Activated CD4-positive, alpha-beta T cell treated with anti-CD3 and anti-CD28 coated beads for 1 hour (primary cell): ENCODE measurements around the gene DGCR8.
"Not testable (repeated sequence)": the region's sequence is repeated elsewhere in the genome, so short reads cannot be mapped to it uniquely, and the experiment has no call there.

Source experiments
- DNase-seq: peaks from one replicate; pipeline ENCODE4 v3.0.0-alpha.2; 2020

DGCR8 gene

GRCh38 chr22:20053407-20054033 is 26.5 kb upstream of the DGCR8 start:
- no peak for DNase-seq

GRCh38 chr22:20054034-20054427 is 26.0 kb upstream of the DGCR8 start:
- no peak for DNase-seq

GRCh38 chr22:20054485-20054884 is 25.6 kb upstream of the DGCR8 start:
- no peak for DNase-seq

DNA sequence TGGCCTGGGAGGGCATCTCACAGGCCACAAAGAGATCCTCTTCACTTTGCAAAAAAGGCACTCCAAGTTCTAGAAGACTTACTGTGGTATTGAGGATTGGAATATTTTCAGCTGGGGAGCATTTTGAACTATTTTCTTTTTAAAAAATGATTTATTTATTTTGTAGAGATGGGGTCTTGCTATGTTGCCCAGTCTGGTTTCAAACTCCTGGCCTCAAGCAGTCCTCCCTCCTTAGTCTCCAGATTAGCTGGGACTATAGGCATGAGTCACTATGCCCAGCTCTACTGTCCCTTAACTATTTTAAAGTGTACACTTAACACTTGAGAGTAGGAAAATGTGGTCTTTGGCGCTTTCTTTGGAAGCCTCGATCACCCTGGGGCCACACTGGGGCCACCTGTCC is 24.9 kb upstream of the DGCR8 start:
- no peak for DNase-seq

DNA sequence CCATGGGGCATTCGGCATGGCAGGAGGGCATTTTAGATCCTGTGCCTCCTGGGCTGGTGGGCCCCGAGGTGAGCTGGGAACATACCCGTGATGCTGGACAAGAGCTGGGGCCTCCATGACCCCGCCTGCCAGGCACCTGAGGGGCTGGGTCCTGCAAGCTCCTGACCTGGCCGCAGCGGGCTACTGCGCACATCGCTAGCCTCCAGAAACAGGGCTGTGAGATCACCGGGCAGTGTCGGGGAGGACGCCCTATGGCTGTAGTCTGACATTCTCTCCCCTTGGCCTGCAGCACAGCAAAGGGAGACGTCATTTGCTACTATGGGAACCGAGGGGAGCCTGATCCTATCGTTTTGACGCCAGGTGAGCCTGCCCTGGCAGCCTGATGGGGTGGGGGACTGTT is 24.4 kb upstream of the DGCR8 start:
- no peak for DNase-seq

- no peak for DNase-seq
These were observed 23.9 kb upstream of the DGCR8 start for GRCh38 chr22:20056161-20056560.

DNA sequence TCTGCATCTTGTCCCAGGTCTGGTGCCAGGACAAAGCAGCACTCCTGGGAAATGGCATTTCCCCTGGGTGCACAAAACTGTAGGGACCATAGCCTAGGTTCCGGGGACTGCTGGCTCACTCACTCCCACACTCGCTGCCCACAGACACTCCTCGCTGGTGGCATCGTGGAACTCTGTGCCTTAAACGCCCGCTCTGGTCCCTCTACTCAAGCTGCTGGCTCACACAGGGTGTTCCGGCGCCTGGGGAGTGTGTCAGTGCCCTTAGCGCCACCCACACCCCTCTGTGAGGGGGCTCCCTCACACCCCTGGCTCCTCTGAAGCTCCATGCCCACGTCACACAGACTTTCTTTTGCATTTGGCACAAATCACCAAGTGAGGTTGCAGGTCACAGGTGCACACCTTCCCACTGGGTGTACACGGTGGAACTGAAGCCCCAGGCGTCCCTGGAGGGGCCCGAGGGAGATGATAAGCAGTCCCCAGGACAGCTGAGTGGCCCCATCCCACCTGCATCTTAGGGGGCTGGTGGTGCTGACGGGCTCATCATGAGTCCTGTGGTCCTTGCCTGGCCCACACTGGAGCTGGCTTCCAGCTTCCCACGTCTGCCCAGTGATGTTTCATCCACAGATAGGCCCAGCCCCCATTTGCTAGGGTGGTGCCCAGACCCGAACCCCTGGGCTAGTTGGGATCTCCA is 23.2 kb upstream of the DGCR8 start:
- DNase-seq, result no peak

- no peak for DNase-seq
These were observed 22.3 kb upstream of the DGCR8 start for GRCh38 chr22:20057596-20058268.

DNA sequence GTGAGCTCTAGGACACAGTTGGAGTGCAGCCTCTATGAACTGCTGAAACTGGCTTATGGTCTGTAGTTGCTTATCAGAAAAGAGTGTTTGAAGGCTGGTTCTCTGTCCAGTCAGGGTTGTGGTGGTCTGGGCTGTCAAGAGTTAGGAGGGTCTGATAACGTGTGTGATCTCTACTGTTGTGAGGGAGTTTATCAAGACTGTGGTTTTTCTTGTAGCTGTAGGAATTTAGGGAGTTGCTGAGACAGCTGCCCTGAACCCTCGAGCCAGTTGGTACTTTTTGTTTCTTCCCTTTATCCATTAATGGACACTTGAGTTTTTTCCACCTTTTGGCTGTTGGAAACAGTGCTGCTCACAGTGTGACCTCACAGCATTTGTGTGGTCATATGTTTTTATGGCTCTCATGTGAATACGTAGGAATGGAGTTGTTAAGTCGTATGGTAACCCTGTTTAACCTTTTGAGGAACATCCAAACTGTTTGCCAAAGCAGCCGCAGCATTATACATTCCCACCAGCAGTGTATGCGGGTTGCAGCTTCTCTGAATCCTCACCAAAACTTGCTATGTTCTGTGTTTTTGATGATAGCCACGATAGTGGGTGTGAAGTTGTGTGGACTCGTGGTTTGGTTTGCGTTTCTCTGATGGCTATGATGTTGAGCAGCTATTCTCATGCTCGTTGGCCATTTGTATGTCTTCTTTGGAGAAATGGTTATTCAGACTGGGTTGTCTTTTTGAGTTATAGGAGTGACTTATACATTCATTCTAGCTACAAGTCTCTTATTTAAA is 20.9 kb upstream of the DGCR8 start:
- DNase-seq, result no peak

- no peak for DNase-seq
These were observed 19.2 kb upstream of the DGCR8 start for GRCh38 chr22:20060700-20061480.

DNA sequence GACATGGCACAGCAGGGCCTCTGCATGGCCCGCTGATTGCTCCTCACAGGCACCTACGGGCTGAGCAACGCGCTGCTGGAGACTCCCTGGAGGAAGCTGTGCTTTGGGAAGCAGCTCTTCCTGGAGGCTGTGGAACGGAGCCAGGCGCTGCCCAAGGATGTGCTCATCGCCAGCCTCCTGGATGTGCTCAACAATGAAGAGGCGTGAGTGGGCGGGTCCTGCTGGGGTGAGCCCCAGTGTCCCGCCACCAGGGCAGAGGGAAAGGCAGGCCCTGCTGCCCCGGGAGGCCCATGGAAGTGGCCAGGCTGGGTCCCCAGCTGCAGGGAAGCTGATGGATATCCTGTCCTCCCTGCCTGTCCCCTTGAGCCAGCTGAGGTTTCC is 18.6 kb upstream of the DGCR8 start:
- no peak for DNase-seq

DNA sequence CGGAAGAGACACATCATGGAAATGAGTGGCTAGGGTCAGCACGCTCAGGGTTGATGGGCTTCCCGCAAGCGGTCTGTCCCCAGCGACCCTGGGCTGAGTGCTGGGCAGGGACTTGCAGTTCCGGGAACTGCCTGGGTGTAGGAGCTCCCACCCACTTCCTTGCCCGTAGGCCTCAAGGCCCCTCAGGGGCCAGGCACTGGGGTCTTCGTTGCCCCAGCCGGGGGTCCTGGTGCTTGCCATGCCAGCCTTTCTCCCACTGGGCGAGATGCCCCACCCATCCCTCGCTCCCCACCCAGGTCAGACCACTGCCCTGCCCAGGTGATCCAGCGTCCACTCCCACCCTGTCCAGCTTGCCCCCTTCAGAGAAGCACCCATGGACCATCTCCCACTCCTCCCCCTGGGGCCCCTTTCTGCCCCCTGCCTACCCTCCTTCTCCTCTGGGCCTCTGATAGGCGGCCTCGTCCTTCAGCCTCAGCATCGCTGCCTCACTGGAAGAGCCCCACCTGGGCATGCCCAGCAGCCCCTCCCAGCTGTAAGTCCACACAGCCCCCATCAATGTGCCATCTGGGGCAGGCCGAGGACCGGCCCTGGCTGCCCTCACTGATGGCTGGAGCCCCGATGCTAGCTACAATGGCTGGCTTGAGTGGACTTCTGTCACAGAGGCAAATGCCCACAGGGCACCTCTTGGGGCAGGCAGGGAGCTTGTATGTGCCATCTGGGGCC is 17.8 kb upstream of the DGCR8 start:
- DNase-seq, result no peak

- no peak for DNase-seq
These were observed 17.3 kb upstream of the DGCR8 start for GRCh38 chr22:20062766-20063083.

DNA sequence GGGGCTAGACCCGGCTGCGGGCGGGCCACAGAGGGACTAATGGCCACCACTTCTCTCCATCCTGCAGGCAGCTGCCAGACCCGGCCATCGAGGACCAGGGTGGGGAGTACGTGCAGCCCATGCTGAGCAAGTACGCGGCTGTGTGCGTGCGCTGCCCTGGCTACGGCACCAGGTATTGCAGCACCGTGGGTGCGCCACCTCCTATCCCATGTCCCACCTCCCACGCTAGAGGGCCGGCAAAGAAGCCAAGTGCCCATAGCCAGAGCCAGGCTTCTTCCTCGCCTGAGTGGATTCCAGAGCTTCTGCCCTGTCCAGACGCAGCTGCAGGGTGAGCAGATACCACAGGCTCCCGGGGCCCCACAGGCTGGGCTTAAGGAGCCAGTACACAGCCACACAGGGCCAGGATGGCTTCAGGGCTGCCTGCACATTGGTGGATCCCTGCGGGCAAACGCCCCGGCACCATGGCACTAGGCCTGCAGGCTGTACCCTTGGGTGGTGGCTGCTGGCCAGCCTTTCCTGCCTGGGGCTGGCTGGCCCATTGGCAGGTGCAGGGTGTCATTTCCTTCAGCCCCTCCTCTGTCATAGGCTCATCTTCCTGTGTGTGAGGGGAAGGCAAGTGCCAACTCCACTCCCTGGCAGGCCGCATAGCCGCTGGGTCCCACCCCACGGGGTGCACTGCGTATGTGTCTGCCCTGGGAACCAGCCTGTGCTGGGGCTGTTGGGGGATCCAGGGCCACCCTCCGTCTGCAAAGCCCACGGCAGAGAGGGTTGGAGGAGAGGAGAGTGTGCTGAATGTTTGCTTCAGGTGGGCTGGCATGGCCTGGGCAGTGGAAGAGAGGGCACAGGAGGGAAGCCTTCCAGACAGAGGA is 16.5 kb upstream of the DGCR8 start:
- DNase-seq, result no peak

- no peak for DNase-seq
These were observed 15.9 kb upstream of the DGCR8 start for GRCh38 chr22:20064140-20064480.

DNA sequence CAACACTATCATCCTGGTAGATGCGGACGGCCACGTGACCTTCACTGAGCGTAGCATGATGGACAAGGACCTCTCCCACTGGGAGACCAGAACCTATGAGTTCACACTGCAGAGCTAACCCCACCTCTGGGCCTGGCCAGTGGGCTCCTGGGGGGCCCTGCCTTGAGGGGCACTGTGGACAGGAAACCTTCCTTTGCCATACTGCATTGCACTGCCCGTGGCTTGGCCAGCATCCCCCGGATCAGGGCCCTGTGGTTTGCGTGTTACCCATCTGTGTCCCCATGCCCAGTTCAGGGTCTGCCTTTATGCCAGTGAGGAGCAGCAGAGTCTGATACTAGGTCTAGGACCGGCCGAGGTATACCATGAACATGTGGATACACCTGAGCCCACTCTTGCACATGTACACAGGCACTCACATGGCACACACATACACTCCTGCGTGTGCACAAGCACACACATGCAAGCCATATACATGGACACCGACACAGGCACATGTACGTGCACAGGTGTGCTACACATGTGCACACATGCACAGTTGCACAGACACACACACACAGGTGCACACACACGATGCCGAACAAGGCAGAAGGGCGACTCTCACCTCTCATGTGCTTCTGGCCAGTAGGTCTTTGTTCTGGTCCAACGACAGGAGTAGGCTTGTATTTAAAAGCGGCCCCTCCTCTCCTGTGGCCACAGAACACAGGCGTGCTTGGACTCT is 15.3 kb upstream of the DGCR8 start:
- no peak for DNase-seq

DNA sequence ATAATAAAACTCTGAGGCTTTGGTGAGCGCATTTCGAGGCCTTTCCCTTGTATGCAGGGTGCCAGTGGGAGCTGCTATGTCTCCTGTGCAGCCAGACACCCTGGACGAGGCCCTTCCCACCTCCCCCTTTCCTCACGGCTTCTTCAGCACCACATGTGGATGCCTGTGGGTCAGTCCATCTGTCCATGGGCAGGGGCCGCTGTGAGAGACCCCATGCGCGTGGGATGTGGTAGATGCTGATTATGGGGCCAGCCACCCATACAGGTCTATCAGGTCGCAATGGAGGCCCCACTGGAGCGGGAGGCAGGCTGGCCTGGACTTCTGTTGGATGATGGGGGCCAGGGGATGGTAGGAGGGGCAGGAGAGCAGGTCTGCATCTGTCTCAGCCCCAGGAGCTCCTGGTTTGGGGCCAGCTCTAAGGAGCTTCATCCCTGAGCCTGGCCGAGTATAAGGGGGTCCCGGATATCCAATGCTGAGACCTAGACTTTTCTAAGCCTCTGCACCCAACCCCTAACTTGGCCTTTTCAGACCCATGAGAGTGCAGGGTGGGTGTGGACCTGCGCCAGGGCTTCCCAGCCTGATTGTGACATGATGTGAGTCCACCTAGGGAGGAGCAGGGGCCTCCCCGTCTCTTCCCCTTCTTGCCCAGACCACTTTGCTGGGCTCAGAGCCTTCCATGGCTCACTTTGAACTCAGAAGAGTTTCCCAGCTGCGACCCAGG is 14.0 kb upstream of the DGCR8 start:
- DNase-seq, result no peak

GRCh38 chr22:20066617-20067383 is 13.2 kb upstream of the DGCR8 start:
- DNase-seq, result no peak

DNA sequence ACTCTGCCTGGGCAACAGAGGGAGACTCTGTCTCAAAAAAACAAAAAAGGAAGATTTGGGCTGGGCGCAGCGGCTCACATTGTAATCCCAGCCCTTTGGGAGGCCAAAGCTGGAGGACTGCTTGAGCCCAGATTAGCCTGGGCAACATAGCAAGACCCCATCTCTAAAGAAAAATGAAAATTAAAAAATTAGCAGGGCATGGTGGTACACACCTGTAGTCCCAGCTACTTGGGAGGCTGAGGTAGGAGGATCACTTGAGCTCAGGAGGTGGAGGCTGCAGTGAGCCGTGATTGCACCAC is 12.7 kb upstream of the DGCR8 start:
- not testable (repeated sequence) for DNase-seq
